GM12874 (cell line): ENCODE results near the gene BMX.

ENCODE experiments used
- TF ChIP-seq, protein P1 (sequence below): IDR thresholded peaks from 2 replicates; pipeline ENCODE4 v1.5.1; 2011; ENCODE audit warnings: low read depth, mild to moderate bottlenecking, control low read depth, low read length, moderate library complexity; ENCODE audit not compliant: insufficient read depth

Gene BMX

DNA sequence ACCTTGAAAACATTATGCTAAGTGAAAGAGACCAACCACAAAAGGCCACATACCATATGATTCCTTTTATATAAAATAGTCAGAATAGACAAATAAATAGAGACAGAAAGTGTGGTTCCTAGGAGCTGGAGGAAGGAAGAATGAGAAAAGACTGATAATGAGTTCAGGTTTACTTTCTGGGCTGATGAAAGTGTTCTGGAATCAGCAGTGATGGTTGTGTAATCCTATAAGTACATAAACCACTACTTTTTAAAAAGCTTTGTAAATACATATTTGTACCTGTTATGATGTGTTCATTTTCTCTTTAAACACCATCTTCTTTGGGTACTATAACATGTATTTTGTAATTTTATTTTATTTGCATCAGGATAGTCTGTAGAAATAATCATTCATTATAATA lies 28.1 kb upstream of the BMX start:
- TF ChIP-seq, protein P1, sequence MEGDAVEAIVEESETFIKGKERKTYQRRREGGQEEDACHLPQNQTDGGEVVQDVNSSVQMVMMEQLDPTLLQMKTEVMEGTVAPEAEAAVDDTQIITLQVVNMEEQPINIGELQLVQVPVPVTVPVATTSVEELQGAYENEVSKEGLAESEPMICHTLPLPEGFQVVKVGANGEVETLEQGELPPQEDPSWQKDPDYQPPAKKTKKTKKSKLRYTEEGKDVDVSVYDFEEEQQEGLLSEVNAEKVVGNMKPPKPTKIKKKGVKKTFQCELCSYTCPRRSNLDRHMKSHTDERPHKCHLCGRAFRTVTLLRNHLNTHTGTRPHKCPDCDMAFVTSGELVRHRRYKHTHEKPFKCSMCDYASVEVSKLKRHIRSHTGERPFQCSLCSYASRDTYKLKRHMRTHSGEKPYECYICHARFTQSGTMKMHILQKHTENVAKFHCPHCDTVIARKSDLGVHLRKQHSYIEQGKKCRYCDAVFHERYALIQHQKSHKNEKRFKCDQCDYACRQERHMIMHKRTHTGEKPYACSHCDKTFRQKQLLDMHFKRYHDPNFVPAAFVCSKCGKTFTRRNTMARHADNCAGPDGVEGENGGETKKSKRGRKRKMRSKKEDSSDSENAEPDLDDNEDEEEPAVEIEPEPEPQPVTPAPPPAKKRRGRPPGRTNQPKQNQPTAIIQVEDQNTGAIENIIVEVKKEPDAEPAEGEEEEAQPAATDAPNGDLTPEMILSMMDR, result no peak

DNA sequence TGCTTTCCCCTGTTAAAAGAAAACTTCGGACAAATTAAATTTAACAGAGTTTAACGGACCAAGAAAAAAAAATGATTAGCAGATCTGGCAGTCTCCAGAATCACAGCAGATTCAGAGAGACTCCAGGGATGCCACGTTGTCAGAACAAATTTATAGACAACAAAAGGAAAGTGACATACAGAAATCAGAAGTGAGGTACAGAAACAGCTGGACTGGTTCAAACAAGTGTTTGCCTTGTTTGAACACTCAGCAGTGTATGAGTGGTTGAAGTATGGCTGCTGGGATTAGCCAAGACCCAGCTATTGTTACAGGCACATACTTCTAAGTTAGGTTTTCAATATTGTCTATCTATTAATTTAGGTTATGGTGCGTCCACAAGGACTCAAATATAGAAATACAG lies 26.6 kb upstream of the BMX start:
- TF ChIP-seq, protein P1, result no peak

DNA sequence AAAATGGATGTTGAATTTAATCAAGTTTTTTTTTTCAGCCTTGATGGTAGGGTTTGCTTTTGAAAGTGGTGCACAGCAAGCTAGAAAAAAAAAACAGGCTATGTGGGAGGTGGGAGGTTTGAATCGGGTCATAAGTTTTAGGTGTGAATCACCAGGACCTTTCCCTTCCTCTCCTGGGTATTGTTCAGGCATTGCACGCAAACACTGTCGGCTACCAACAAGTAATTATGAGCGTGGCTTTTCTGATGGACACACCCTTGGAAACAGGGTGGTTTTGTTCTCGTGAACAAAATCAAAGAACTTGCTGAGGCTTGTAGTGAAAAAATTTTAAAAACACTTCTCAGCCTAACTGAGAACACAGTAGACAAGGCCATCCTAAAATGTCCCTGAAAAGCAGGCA lies 25.6 kb upstream of the BMX start:
- TF ChIP-seq, protein P1, result no peak

DNA sequence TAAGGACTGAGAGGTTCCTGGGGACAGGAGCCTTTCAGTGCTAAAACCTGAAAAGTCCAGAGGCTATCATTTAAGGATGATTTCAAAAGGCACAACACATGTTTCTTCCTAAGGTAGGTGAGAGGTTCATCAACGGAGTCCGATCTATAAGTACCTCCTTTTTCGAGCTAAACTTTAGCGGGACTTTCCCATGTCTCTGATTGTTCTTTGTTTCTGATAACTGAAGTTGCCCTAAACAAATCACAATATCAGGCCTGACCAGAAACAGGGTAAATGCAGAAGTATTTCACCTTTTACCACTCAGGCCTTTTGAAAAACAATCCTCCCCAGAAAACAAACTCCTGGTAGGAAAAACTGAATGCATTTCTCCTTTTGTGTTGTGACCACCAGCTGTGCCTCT lies 25.1 kb upstream of the BMX start:
- TF ChIP-seq, protein P1, result no peak

DNA sequence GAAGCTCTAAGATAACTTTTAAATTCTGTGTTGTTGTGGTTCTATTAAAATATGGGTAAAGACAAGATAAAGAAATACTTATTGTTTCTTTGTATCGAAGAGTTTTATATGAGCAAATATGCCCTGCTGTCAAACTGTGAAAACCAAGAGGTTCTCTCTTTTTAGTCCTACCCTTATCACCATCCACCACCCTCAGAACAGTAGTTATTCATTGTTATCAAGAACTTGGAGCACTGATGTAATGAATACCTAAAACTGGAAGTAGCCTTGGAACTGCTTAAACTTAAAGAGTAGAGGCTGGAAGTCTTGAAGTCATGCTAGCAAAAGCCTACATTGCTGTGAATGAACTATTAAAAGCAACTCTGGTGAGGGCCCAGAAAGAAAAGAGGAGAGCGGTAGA lies 16.7 kb upstream of the BMX start:
- TF ChIP-seq, protein P1, result no peak

DNA sequence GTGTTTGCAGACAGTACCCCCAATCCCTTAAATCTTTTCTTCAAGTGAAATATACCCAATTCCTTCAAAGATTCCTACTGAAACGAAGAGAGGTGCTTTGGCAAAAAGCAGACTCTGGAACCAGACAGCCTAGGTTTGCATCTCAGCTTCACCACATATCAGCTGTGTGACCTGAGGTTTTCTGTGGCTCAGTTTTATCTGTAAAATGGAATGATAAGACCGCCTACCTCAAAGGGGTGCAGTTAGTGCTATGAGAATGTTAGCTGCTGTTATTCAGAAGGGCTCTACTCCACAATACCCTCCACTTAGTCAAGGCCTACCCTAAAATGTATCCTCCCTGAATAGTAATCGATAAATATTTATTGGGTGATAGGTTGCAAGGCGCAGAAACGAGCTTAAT lies 8.1 kb upstream of the BMX start:
- TF ChIP-seq, protein P1, result no peak

DNA sequence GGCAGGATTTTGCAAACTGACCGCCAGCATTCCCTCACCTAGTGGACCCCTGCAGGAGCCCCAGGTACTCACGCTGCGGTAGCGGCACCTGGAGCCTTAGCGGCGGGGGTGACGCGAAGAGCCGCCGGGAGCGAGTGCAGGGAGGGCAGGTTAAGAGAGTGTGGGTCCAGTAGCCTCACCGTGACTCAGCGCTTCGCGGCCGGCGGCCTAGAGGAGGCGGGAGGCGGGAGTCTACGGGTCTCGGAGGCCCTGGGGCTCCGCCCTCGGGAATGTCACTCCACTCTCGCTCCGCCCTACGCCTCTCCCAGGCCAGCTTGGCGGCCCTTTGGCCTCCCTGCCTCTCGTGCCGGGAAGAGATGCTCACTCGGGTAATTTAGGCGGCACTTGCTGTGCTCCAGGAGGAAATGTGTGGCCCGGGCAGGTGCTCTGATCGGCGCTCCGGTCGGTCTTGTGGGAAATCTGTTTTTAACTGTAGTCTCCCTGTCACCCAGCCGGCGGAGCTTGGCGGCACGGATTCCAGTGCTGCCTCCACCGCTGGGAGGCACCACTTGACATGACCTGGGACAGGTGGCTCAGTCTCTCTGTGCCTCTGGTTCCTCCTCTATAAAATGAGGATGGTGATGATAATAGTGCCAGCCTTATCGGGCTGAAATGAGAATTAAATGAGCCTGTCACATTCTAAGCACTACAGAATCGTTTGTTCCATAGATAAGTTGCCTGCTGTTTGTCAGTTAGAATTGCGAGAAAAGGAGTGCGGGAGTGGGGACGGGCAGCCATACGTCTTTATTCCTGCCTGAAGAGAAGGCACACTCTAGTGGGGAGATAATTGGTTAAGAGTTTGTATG lies 7.3 kb upstream of the BMX start, which contains the start of gene PIR:
TSS of gene PIR (minus strand) at position 216 of the 845 bp plus-strand sequence. CDS start 2,076 bp downstream, outside the sequence.
- TF ChIP-seq, protein P1, result peak; percentile 18; the same call in 1 of the 2 replicates
